Measurements from ENCODE around the gene SLCO6A1. TPM values are rescaled to one million over a fixed set of nuclear protein-coding genes. Genes with fewer than 3 reads are reported as not detected.

SLCO6A1 gene
- polyA plus RNA-seq, 1 donor (not counting 4 experiments of a cell fraction or from before 2014, with no cell fraction given): not detected

DNA sequence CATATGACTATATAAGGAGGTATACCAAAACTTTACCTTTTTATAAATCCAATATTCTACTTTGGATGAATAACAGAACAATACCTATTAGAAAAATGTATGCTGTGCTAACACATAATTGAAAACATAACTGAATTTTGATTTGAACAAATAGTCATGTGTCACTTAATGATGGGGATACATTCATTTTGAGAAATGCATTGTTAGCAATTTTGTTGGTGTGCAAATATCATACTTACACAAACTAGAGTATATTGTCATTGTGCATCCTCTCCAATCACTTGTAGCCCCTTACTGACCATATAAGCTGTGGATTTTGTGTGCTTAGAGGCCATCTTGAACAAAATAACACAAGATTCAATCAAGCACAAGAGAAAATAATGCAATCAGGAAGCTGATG is 130.4 kb downstream of the SLCO6A1 start:
- no peak for DNase-seq (ENCODE audit: low read depth, low spot score)
- no peaks in the 10 kb centered on the region for H3K9me1 ChIP-seq (ENCODE audit: control insufficient read depth, extremely low read depth, insufficient read depth, low read length)
- no peak overlapping the region for H3K4me2 ChIP-seq (ENCODE audit: control insufficient read depth, extremely low read depth, insufficient read depth, low read depth, low read length)
- no peak overlapping the region for H3K4me3 ChIP-seq (ENCODE audit: control insufficient read depth in 2 of 3, extremely low read depth in 1 of 3, insufficient read depth in 2 of 3, low read depth in 1 of 3, low read length in 3 of 3)
- H3K9ac ChIP-seq (ENCODE audit: control insufficient read depth, extremely low read depth, insufficient read depth, low read length): no peak overlapping the region
- H3K27ac ChIP-seq (ENCODE audit: control insufficient read depth, insufficient read depth, low read length): no peak overlapping the region
- H4K20me1 ChIP-seq (ENCODE audit: control insufficient read depth, extremely low read depth, insufficient read depth, low read length): no peaks in the 10 kb centered on the region
- FAIRE-seq: no peak
- no peaks in the 10 kb centered on the region for H3K79me2 ChIP-seq (ENCODE audit: control insufficient read depth, insufficient read depth, low read length)
- dilution Hi-C loops (cut with MboI; ENCODE audit: extremely low pct_ligation_motif_present, low sequenced_read_pairs): no loop called here
- H3K36me3 ChIP-seq (ENCODE audit: control insufficient read depth in 2 of 2, extremely low read depth in 1 of 2, insufficient read depth in 2 of 2, low read length in 2 of 2): no peaks in the 10 kb centered on the region
- H3K9me3 ChIP-seq (ENCODE audit: control insufficient read depth, low read depth, low read length): no peaks in the 10 kb centered on the region
- no peaks in the 10 kb centered on the region for H3K27me3 ChIP-seq (ENCODE audit: control insufficient read depth, extremely low read depth, insufficient read depth, low read length)
- H2AFZ ChIP-seq (ENCODE audit: control insufficient read depth, low read length): no peak overlapping the region
- TF ChIP-seq, protein P1, sequence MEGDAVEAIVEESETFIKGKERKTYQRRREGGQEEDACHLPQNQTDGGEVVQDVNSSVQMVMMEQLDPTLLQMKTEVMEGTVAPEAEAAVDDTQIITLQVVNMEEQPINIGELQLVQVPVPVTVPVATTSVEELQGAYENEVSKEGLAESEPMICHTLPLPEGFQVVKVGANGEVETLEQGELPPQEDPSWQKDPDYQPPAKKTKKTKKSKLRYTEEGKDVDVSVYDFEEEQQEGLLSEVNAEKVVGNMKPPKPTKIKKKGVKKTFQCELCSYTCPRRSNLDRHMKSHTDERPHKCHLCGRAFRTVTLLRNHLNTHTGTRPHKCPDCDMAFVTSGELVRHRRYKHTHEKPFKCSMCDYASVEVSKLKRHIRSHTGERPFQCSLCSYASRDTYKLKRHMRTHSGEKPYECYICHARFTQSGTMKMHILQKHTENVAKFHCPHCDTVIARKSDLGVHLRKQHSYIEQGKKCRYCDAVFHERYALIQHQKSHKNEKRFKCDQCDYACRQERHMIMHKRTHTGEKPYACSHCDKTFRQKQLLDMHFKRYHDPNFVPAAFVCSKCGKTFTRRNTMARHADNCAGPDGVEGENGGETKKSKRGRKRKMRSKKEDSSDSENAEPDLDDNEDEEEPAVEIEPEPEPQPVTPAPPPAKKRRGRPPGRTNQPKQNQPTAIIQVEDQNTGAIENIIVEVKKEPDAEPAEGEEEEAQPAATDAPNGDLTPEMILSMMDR (optimal IDR thresholded peaks at IDR 0.05 in 1 of 3, IDR thresholded peaks at IDR 0.05 in 1 of 3, conservative IDR thresholded peaks at IDR 0.05 in 1 of 3; ENCODE audit: extremely low read depth in 1 of 3, insufficient read depth in 2 of 3, low read length in 3 of 3): no peak
- no peaks in the 10 kb centered on the region for H3K4me1 ChIP-seq (ENCODE audit: control insufficient read depth, extremely low read depth, insufficient read depth, low read length)

DNA sequence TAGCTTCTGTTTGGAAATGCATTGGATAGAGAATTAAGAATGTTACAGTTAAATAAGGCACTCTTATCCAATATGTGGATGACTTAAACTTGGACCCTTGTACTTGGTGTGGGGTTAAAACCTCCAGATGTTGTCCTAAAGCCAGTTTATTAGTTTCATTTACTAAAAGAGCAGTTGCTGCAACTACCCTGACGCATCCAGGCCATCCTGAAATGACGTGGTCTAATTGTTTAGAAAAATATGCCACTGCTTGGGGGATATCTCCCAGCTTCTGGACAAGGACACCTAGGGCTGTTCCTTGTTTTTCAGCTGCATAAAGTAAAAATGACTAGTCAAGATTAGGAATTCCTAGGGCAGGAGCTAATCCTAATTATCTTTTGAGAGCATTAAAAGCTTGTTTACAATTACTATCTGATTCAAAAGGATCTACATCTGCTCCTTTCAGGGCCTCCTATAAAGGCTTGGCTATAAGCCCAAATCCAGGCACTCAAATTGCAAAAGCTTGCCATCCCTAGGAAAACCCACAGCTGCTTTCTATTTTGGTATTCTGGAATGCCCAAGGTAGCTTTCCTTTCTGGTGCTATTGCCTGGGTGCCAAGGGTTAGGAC is 157.0 kb downstream of the SLCO6A1 start:
- Histone ChIP-seq H3K9ac (ENCODE audit: control insufficient read depth, extremely low read depth, insufficient read depth, low read length) (no peak overlapping the region), H3K9me3 (ENCODE audit: control insufficient read depth, low read depth, low read length) (no peaks in the 10 kb centered on the region), H3K79me2 (ENCODE audit: control insufficient read depth, insufficient read depth, low read length) (no peaks in the 10 kb centered on the region), H3K4me2 (ENCODE audit: control insufficient read depth, extremely low read depth, insufficient read depth, low read depth, low read length) (no peak overlapping the region), H3K9me1 (ENCODE audit: control insufficient read depth, extremely low read depth, insufficient read depth, low read length) (no peaks in the 10 kb centered on the region), H3K4me1 (ENCODE audit: control insufficient read depth, extremely low read depth, insufficient read depth, low read length) (no peaks in the 10 kb centered on the region), H3K36me3 (ENCODE audit: control insufficient read depth in 2 of 2, extremely low read depth in 1 of 2, insufficient read depth in 2 of 2, low read length in 2 of 2) (no peaks in the 10 kb centered on the region), H2AFZ (ENCODE audit: control insufficient read depth, low read length) (no peak overlapping the region), H3K27me3 (ENCODE audit: control insufficient read depth, extremely low read depth, insufficient read depth, low read length) (no peaks in the 10 kb centered on the region), H3K27ac (ENCODE audit: control insufficient read depth, insufficient read depth, low read length) (no peak overlapping the region), H4K20me1 (ENCODE audit: control insufficient read depth, extremely low read depth, insufficient read depth, low read length) (no peaks in the 10 kb centered on the region), H3K4me3 (ENCODE audit: control insufficient read depth in 2 of 3, extremely low read depth in 1 of 3, insufficient read depth in 2 of 3, low read depth in 1 of 3, low read length in 3 of 3) (no peak overlapping the region)
- TF ChIP-seq EZH2 (IDR thresholded peaks at IDR 0.05; ENCODE audit: low read length): no peak
- TF ChIP-seq, protein P1 (optimal IDR thresholded peaks at IDR 0.05 in 1 of 3, IDR thresholded peaks at IDR 0.05 in 1 of 3, conservative IDR thresholded peaks at IDR 0.05 in 1 of 3; ENCODE audit: extremely low read depth in 1 of 3, insufficient read depth in 2 of 3, low read length in 3 of 3): no peak
- dilution Hi-C loops (cut with MboI; ENCODE audit: extremely low pct_ligation_motif_present, low sequenced_read_pairs): no loop called here
- DNase-seq (ENCODE audit: low read depth, low spot score) (no peak), FAIRE-seq (no peak)

Measured in keratinocyte (primary cell).